22Rv1 (cell line): ENCODE data around the gene SUCLG2.

Experiments
- CTCF ChIP-seq: fragments of 450-650 bp; IDR thresholded peaks from 2 replicates; pipeline ENCODE4 v1.5.1; 2017; ENCODE audit warnings: mild to moderate bottlenecking
- ZFX ChIP-seq: fragments of 450-650 bp; IDR thresholded peaks from 2 replicates; pipeline ENCODE4 v1.6.1; 2017; ENCODE audit warnings: antibody characterized with exemption, borderline replicate concordance

- TF ChIP-seq CTCF (no peak), ZFX (no peak)
These were observed 44.7 kb downstream of the SUCLG2 start for GRCh38 chr3:67609709-67610108.
